ENCODE data around the gene HYOU1.

The HYOU1 gene

GRCh38 chr11:119016216-119017009 is 40.6 kb downstream of the HYOU1 start:
- no peak for DNase-seq

- peak; percentile 27 for DNase-seq
These were observed 41.9 kb downstream of the HYOU1 start for GRCh38 chr11:119015054-119015611.

- DNase-seq, result no peak
These were observed 42.6 kb downstream of the HYOU1 start for GRCh38 chr11:119014209-119014924.

- DNase-seq, result no peak
These were observed 44.3 kb downstream of the HYOU1 start for GRCh38 chr11:119012629-119013170.

- no peak for DNase-seq
These were observed 45.4 kb downstream of the HYOU1 start for GRCh38 chr11:119011476-119012053.

GRCh38 chr11:119006656-119007055 is 50.3 kb downstream of the HYOU1 start:
- DNase-seq, result no peak

GRCh38 chr11:119000906-119001305 is 56.1 kb downstream of the HYOU1 start:
- no peak for DNase-seq

GRCh38 chr11:118998822-118999221 is 58.2 kb downstream of the HYOU1 start:
- DNase-seq, result no peak

- DNase-seq, result no peak
These were observed 58.7 kb downstream of the HYOU1 start for GRCh38 chr11:118998388-118998717.

GRCh38 chr11:118997627-118998387 is 59.2 kb downstream of the HYOU1 start, which contains the start of gene CENATAC:
CENATAC (plus strand) TSS chr11:118998138; CDS start chr11:118998198, 60 bp downstream.
- peak; percentile 99 for DNase-seq

- DNase-seq, result peak; percentile 78
These were observed 59.9 kb downstream of the HYOU1 start for GRCh38 chr11:118996926-118997626.

All from OCI-M1 (cell line).